Vagina (tissue), 2 donors: ENCODE data around the gene SSMEM1.

Experiments
- POLR2A ChIP-seq, 2 donors: fragments of 450-650 bp; IDR thresholded peaks; one replicate each; pipeline ENCODE4 v1.6.1; 2017; ENCODE audit warnings: antibody characterized with exemption in 2 of 2, mild to moderate bottlenecking in 2 of 2, moderate library complexity in 2 of 2
- POLR2AphosphoS5 ChIP-seq, 2 donors: sonication (generic); formaldehyde crosslinking; IDR thresholded peaks; one replicate each; pipeline ENCODE4 v1.9.0; 2017; ENCODE audit warnings: antibody characterized with exemption in 2 of 2, mild to moderate bottlenecking in 2 of 2, low read depth in 1 of 2; ENCODE audit not compliant: insufficient read depth in 1 of 2

DNA sequence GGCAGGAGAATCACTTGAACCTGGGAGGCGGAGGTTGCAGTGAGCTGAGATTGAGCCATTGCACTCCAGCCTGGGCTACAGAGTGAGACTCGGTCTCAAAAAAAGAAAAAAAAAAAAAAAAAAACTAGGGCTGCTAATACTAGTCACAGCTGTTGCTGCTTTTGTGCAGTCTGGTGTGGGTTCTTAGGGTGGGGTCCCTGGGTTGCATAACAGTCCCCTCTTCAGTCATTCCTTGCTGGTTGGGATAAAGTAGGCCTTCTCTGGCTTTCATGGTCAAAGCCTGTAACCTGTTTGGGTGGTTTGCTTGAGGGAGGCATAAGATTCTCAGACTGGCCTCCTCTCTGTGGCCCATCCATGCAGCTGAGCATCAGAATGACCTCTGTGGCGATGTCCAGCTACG is 14.1 kb downstream of the SSMEM1 start:
- TF ChIP-seq POLR2A (IDR thresholded peaks at IDR 0.05) (no peak), POLR2AphosphoS5 (IDR thresholded peaks at IDR 0.05; ENCODE audit: insufficient read depth in 1 of 2, low read depth in 1 of 2) (no peak)
